ENCODE measurements around the gene CRHR1.

Gene CRHR1

DNA sequence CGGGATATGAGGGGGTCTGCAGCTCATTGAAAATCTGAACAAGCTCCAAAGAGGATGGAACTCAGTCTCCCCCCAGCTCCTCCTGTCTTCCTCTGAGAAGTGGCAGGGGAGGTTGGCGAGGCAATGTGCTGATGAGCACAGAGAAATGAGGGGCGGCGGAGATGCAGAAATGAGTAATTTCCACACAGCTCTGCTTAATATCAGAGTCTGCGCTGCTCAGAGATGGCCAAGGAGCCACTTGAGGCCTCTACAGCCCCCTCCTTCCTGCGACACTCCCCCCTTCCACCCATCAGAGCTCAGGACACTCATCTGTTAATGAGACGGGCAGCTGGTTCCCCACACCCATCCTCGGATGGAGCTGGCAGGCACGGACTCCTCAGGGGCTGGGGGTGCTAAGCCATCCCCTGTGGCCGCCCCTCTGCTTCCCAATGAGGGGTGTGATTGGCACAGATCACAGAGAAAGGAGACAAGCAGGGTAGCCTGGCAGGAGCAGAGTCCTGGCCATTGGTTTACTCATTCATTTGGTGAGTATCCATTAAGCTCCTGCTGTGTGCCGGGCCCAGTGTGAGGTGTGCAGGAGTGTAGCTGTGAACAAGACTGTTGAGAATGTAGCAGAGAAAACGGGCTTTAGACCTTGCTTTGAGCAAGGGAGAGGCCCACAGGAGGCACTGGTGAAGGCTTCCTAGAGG, 12.7 kb upstream of the CRHR1 start:
- TF ChIP-seq, protein P1, sequence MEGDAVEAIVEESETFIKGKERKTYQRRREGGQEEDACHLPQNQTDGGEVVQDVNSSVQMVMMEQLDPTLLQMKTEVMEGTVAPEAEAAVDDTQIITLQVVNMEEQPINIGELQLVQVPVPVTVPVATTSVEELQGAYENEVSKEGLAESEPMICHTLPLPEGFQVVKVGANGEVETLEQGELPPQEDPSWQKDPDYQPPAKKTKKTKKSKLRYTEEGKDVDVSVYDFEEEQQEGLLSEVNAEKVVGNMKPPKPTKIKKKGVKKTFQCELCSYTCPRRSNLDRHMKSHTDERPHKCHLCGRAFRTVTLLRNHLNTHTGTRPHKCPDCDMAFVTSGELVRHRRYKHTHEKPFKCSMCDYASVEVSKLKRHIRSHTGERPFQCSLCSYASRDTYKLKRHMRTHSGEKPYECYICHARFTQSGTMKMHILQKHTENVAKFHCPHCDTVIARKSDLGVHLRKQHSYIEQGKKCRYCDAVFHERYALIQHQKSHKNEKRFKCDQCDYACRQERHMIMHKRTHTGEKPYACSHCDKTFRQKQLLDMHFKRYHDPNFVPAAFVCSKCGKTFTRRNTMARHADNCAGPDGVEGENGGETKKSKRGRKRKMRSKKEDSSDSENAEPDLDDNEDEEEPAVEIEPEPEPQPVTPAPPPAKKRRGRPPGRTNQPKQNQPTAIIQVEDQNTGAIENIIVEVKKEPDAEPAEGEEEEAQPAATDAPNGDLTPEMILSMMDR (IDR thresholded peaks at IDR 0.05; ENCODE audit: low read depth, low read length), result no peak
- Histone ChIP-seq H3K36me3 (no peaks in the 10 kb centered on the region), H3K4me3 (ENCODE audit: low read depth, low read length) (peak overlapping the region; percentile 34), H3K27me3 (ENCODE audit: insufficient read depth, low read depth, severe bottlenecking) (no peaks in the 10 kb centered on the region), H3K9me3 (ENCODE audit: severe bottlenecking) (peaks cover 2% of the 10 kb centered on the region), H3K27ac (peak overlapping the region; percentile 75)
- DNase-seq, result peak; percentile 87

DNA sequence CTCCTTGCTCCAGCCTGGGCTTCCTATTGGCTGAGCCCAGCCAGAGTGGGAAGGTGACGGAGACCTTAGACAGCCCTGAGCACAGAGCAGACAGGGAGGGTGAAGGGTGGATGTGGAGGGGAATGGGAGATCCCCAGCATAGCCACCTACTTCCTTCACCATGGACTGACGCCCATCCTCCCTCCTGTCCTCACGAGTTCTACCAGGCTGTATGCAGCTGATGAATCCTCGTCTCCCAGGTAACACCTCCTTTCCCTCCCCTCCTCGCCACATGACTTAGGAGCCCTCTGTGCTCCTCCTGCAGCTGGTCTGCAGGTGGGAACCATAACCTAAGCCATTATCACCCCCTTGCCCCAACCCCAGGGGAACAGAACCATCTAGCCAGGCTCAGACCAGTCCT, 9.0 kb upstream of the CRHR1 start:
- Histone ChIP-seq H3K4me3 (ENCODE audit: low read depth, low read length) (no peak overlapping the region), H3K36me3 (no peaks in the 10 kb centered on the region), H3K27me3 (ENCODE audit: insufficient read depth, low read depth, severe bottlenecking) (no peaks in the 10 kb centered on the region), H3K27ac (no peak overlapping the region), H3K9me3 (ENCODE audit: severe bottlenecking) (peaks cover 2% of the 10 kb centered on the region)
- TF ChIP-seq, protein P1 (IDR thresholded peaks at IDR 0.05; ENCODE audit: low read depth, low read length), result no peak
- DNase-seq, result peak; percentile 39

DNA sequence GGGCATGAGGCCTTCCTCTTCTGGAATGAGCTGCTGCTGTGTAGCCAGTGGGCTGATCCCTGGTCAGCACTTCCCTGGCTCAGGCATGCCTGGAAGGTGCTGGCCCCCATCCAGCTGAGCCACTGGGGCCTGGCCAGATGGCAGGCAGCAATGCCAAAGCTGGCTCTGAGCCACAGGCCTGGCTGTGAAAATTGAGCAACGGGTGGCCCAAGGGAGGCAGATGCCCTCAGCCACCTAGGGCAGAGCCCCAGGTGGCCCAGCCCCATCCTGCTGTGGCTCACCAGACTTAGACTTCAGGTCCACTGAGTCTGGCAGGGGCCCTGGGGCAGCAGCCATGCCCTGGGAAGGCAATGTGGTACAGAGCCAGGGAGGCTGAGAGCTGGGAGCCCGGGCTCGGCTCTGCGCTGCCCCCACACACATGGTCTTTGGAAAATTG, 8.5 kb upstream of the CRHR1 start:
- TF ChIP-seq, protein P1 (IDR thresholded peaks at IDR 0.05; ENCODE audit: low read depth, low read length), result no peak
- peaks cover 2% of the 10 kb centered on the region for H3K9me3 ChIP-seq (ENCODE audit: severe bottlenecking)
- no peaks in the 10 kb centered on the region for H3K36me3 ChIP-seq
- DNase-seq, result peak; percentile 42
- no peaks in the 10 kb centered on the region for H3K27me3 ChIP-seq (ENCODE audit: insufficient read depth, low read depth, severe bottlenecking)
- no peak overlapping the region for H3K4me3 ChIP-seq (ENCODE audit: low read depth, low read length)
- no peak overlapping the region for H3K27ac ChIP-seq

DNA sequence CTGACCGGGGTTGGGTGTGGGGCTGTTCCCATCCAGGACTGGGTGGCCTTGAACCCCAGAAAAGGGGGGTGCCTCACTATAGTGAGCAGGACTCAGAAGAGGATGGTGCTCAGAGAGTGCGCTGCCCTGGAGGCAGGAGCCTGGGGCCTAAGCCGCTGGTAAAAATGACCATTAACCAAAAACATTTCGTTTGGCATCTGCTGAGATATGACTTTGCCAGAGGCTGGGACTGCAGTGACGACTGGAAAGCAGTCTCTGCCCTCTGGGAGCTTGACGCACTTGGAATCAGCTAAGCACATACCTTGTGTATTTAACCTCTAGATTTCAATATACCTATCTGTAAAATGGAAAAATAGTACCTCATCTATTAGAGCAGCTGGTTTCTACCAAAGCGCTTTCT, 7.2 kb upstream of the CRHR1 start:
- no peak for DNase-seq
- TF ChIP-seq, protein P1 (IDR thresholded peaks at IDR 0.05; ENCODE audit: low read depth, low read length), result no peak
- Histone ChIP-seq H3K4me3 (ENCODE audit: low read depth, low read length) (no peak overlapping the region), H3K27ac (no peak overlapping the region), H3K36me3 (no peaks in the 10 kb centered on the region), H3K9me3 (ENCODE audit: severe bottlenecking) (peaks cover 2% of the 10 kb centered on the region), H3K27me3 (ENCODE audit: insufficient read depth, low read depth, severe bottlenecking) (no peaks in the 10 kb centered on the region)

DNA sequence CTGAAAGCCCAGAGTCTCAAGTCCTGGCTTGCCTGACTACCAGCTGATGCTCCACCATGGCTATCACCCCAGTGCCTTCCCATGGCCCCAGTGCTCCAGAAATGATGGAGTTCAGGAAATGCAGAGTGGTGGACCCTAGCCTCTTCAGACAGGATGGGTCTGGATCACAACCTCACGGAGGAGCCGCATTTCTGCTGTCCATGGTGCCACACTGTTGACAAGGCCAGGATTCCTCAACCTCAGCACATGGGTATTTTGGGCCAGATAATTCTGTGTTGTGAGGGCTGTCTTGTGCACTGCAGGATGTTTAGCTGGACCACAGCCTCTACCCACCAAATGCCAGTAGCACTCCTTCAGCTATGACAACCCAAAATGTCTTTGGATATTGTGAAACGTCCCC, 6.7 kb upstream of the CRHR1 start:
- Histone ChIP-seq H3K4me3 (ENCODE audit: low read depth, low read length) (no peak overlapping the region), H3K36me3 (no peaks in the 10 kb centered on the region), H3K27me3 (ENCODE audit: insufficient read depth, low read depth, severe bottlenecking) (no peaks in the 10 kb centered on the region), H3K27ac (no peak overlapping the region), H3K9me3 (ENCODE audit: severe bottlenecking) (peaks cover 2% of the 10 kb centered on the region)
- no peak for DNase-seq
- TF ChIP-seq, protein P1 (IDR thresholded peaks at IDR 0.05; ENCODE audit: low read depth, low read length), result no peak

DNA sequence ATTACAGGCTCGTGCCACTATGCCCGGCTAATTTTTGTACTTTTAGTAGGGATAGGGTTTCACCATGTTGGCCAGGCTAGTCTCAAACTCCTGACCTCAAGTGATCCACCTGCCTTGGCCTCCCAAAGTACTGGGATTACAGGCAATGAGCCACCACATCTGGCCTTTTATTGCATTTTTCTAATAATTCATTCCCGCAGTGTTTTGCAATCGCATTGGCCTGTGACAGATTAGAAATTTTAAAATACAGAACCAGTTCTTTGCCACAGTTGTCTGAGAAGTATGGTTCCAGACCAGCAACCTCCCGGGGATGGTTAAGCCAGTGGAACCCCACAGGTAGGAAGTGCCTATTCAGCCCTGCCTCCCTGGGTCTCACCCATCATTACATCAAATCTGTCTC, 3.2 kb upstream of the CRHR1 start:
- Histone ChIP-seq H3K36me3 (no peaks in the 10 kb centered on the region), H3K27ac (no peak overlapping the region), H3K27me3 (ENCODE audit: insufficient read depth, low read depth, severe bottlenecking) (no peaks in the 10 kb centered on the region), H3K4me3 (ENCODE audit: low read depth, low read length) (no peak overlapping the region), H3K9me3 (ENCODE audit: severe bottlenecking) (no peaks in the 10 kb centered on the region)
- TF ChIP-seq, protein P1 (IDR thresholded peaks at IDR 0.05; ENCODE audit: low read depth, low read length), result no peak
- no peak for DNase-seq
